HG02981 (cell line): Measurements from ENCODE around the gene TROAP.
"Not testable (repeated sequence)": the region's sequence is repeated elsewhere in the genome, so short reads cannot be mapped to it uniquely, and the experiment has no call there.

Experiments
- ATAC-seq: cut with Tn5 transposase; IDR thresholded peaks from one replicate; pipeline ENCODE4 v1.9.1; 2021; ENCODE audit warnings: mild to moderate bottlenecking, moderate library complexity; ENCODE audit not compliant: unreplicated experiment

Gene TROAP

GRCh38 chr12:49366096-49366651, 43.1 kb downstream of the TROAP start:
- no peak for ATAC-seq

- peak; percentile 63 for ATAC-seq
Observed at GRCh38 chr12:49366652-49367380, 43.8 kb downstream of the TROAP start.

GRCh38 chr12:49367381-49368239, 44.6 kb downstream of the TROAP start, which contains the start of gene SPATS2:
Gene SPATS2, plus strand, starts transcription at chr12:49367462. Its CDS starts 93,551 bp downstream, at chr12:49461013.
- no peak for ATAC-seq

- ATAC-seq, result no peak
Observed at GRCh38 chr12:49368240-49368600, 45.2 kb downstream of the TROAP start.

GRCh38 chr12:49369411-49370145, 46.5 kb downstream of the TROAP start:
- ATAC-seq, result no peak

- no peak for ATAC-seq
Observed at GRCh38 chr12:49370539-49370938, 47.5 kb downstream of the TROAP start.

GRCh38 chr12:49375406-49375805, 52.4 kb downstream of the TROAP start:
- no peak for ATAC-seq

GRCh38 chr12:49377386-49377785, 54.3 kb downstream of the TROAP start:
- no peak for ATAC-seq

- ATAC-seq, result not testable (repeated sequence)
Observed at GRCh38 chr12:49380184-49380583, 57.1 kb downstream of the TROAP start.
